HG02938 (cell line): ENCODE data around the gene TM6SF1.
"Not testable (repeated sequence)": the region's sequence is repeated elsewhere in the genome, so short reads cannot be mapped to it uniquely, and the experiment has no call there.

ENCODE experiments used
- ATAC-seq: cut with Tn5 transposase; IDR thresholded peaks from one replicate; pipeline ENCODE4 v1.9.1; 2021; ENCODE audit warnings: mild to moderate bottlenecking, moderate library complexity; ENCODE audit not compliant: unreplicated experiment

Gene TM6SF1

DNA sequence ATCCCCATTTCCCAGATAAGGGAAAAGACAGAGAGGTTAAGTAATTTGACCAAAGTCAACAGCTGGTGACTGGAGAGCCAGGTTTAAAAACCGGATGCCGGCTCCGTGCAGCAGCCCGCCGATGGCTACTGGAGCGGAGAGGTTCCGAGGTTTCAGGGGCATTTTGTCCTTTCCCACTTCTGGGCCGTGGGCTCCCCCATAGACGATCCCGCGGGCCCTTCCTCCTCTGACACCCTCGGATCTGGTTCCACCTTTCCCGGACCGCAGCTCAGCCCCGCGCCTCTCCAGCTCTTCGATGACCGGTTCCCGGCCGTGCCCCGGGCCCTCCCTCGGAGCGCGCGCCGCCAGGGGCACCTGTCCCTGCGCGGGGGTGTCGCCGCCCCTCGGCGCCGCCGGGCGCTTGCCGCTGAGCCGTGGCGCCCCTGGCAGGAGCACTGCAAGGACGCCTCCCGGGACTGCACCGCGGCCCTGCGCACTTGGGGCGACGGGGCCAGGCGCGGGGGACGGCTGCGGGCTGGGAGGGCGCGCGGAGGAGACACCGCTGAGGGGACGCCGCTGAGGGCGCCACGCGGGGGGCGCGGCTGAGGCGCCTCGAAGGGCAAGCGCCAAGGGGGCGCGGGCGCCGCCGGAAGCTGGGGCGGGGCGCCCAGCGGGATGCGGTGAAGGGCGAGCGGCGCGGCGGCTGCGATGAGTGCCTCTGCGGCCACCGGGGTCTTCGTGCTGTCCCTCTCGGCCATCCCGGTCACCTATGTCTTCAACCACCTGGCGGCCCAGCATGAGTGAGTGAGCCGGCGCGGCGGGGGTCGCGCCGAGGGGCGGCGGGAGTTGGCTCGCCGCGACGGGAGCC, at the start of gene TM6SF1:
TM6SF1 (plus strand) TSS at position 652 of the 847 bp plus-strand sequence; CDS start at position 688, 36 bp downstream.
- no peak for ATAC-seq

DNA sequence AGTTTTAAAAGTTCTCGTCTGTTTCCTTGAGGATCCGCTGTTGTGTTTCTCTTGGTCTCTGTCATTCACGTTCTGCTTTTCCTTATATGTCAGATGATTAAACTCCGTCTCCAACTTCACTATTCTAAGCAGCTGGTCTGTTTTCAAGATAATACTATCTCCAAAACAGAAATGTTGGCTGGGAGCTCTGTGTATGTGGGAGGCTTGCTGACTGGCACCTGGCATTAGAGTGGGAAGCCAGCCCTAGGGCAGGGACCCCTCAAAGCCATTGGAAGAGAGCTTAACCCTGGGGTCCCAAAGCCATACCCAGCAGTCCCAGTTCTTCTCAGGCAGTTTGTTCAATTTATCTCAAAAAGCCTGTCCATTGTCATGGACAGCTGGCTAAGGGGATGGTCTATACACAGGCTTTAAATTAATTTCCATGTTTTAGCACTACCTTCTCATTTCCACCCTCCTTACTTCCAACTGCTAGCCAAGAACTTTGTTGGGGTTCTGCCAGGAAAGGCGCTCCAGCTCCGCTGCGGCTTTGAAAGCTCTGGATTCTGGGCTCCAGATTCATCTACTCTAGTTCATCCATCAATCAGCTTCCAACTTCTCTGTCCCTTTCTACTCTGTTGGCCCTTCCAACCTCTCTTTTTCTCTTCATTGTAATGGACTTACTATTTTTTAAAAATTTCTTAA, 49.6 kb upstream of the TM6SF1 start:
- no peak for ATAC-seq

DNA sequence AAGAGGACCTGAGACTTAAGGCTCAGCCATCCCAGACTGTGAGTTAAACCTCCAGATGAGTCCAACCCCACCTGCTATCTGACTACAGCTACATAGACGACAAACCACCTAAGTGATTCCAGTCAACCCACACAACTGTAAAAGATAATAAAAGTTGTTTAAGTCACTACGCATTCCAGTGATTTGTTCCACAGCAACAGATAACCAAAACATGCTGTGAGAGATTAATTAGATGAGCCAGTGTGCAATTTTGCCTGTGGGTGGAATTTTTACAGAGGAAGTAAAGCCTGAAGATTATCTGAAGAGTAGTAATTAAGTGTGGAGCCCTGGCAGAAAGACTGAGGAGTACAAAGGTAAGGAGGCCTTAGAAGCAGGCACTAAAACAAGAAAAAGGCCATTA, 45.8 kb upstream of the TM6SF1 start:
- ATAC-seq = no peak

DNA sequence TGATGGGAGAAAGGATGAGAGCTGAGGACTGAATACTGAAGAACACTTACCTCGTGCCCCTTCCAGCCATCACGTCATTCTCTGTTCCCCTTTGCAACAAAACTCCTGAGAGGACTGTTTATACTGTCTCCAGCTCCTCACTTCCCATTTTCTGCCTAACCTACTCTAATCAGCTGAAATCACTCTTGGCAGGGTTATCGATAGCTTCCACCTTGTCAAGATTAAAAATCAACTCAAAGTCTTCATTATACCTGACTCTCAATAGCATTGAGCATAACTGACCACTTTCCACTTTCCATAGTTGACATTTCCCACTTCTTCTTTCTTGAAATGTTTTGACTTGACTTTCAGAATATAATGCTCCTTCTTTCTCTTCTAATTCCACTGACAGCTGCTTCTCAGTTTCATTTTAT, 44.7 kb upstream of the TM6SF1 start:
- peak; percentile 36 for ATAC-seq

DNA sequence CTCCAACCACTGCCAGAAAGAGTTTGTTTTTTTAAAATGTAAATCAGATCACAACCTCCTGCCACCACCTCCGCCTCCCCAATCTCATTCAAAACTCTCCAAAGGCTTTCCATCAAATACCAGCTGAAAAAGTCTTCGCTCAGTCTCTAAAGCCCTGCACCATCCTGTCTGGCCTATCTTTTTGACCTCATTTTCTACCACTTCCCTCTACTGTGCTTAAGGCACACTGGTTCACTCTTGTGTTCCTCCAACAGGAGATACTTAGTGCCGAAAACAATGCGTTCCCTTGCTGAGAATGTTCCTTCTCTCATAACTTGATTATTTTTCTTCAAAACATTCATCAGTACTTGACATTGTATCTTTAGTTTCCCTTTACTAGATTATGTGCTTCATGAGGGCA, 43.9 kb upstream of the TM6SF1 start:
- ATAC-seq = no peak

DNA sequence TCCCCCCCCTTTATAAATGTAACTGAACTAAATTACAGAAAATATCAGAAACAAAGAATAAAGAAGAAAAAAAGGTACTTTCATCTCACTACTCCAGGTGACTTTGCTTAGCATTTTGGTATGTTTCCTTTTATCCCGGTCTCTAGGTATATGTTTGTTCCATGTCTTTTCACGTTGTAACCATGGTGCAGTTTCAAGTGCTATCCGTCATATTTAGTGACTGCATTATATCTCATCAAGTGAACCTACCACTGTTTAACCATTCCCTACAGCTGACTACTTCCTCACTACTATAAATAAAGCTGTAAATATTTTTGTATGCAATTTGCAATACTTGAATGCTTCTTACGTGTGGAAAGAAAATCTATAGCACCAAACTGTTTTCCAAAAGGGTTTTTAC, 42.6 kb upstream of the TM6SF1 start:
- ATAC-seq = no peak

DNA sequence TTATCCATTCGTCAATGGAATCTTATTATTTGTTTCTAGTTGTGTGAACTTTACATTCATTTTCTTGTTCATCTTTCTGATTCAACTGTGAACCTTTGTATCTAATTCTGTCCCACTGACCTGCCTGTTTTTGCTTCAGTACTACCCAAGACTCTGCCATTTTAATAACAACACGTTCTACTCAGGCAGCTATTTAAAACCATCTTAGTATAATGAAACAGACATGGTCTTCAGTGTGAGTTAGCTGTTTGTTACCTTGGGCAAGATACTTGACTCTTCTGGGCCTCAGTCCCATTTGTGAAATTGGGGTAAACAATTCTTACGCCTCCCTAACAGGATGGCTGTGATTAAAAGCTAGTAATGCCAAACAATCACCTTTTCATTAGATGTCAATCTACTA, 42.0 kb upstream of the TM6SF1 start:
- ATAC-seq = no peak

DNA sequence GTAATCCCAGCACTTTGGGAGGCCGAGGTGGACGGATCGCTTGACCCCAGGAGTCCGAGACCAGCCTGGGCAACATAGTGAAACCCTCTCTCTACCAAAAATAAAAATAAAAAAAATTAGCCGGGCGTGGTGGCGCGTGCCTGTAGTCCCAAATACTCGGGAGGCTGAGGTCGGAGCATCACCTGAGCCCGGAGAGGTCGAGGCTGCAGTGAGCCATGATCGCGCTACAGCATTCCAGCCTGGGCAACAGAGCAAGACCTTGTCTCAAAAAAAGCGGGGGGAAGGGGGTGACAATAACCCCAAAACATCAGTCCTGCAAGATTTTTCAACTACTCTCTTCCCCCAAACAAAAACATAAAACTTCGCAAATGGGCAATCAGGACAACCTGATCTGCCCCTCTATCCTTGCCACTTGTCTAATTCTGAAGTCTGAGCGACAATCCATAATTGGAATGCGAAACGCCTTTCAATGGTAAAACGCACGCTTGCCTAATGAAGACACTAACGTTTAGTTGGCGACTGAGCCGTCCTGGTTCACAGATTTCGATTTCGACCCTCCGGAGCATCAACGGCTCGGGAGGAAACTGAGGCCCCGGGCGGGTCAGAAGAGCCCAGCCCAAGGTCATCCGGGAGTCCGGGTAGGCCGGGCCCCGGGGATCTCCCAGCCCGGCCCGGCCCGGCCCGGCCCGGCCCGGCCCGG, 41.3 kb upstream of the TM6SF1 start:
- no peak for ATAC-seq

DNA sequence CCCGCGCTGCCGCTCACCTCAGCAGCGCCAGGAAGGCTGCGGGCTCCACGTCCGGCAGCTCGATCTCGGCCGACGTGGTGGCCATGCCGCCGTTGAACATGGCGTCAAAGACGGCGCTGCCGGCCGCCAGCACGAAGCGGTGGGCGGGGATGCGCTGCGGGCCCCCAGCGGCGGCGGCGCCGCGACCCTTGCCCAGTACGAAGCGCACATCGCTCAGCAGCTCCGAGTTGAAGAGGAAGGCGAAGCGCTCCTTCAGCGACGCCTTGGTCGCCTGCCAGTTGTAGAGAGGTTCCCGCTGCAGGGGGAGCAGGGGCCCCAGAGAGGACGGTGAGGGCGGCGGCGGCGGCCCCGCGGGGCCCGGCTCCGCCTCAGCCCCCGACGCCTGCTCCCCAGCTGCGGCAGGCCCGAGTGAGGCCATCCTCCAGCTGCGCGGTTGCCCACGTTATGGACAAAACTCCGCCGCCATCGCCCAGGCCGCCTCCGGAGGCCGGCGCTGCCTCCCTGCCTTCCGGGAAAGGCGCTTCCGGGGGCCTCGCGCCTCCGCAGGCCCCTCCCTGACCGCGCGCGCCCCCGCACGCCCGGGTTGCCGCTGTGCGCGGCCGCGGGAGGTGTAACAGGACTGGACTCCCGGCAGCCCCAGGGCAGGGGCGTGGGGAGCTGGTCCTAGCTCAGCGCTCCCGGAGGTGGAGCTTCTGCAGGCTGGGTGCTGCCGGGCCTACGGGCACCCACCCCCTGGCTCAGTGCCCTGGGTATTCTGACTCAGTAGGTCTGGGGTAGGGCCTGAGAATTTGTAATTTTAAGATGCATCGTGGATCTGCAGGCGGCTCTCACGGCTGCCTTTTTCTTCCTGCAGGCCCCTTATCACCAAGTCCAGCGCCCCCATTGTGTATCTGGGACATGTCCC, 40.5 kb upstream of the TM6SF1 start, which contains the start of gene BTBD1:
BTBD1 (minus strand) TSS at position 519 of the 904 bp plus-strand sequence; CDS start at position 418, 101 bp downstream.
- ATAC-seq = peak; percentile 66

DNA sequence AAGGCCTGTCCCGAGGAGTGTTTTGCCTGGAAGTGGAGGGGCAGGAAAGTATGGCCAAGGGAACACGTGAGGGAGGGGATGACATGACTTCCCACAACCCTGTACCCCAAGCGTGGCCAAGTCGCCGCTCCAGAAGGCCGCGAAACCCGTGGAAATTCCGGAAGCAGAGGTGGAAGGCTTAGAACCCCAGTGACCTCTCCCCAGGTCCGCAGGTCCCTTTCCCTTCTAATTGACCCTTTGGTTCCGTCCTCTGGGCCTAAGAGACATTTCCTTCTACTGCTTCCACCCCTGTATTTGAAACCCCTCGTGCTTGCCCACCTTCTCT, 39.8 kb upstream of the TM6SF1 start:
- ATAC-seq = no peak

DNA sequence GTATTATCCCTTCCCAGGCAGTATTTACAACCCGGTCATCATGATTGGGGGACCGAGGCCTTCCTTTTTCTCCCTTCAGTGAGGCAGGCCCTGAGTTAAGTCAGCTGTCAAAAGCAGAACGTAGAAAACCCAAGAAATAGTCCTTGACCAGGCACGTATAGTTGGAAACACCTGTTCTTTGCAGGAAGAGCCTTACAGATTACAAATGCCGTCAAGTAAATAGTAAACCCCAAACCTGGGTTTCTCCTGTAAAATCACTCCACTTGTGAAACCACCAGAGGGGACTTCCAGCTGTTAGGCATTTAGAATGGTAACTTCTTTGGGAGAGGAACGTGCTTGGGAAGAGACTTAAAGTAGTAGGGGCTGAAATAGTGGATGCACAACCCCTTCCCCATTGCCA, 39.4 kb upstream of the TM6SF1 start:
- ATAC-seq = no peak

DNA sequence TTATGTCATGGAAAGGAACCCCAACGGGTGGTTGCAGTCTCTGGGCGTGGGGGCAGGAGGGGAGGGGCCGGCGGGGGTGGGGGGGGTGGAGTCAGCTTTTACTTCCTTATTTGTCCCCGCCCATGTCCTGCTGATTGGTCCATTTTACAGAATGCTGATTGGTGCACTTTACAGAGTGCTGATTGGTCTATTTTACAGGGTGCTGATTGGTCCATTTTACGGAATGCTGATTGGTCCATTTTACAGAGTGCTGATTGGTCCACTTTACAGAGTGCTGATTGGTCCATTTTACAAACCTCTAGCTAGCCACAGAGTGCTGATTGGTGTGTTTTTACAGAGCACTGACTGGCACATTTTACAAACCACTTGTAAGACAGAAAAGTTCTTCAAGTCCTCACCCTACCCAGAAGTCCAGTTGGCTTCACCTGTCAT, 38.2 kb upstream of the TM6SF1 start:
- ATAC-seq = not testable (repeated sequence)

DNA sequence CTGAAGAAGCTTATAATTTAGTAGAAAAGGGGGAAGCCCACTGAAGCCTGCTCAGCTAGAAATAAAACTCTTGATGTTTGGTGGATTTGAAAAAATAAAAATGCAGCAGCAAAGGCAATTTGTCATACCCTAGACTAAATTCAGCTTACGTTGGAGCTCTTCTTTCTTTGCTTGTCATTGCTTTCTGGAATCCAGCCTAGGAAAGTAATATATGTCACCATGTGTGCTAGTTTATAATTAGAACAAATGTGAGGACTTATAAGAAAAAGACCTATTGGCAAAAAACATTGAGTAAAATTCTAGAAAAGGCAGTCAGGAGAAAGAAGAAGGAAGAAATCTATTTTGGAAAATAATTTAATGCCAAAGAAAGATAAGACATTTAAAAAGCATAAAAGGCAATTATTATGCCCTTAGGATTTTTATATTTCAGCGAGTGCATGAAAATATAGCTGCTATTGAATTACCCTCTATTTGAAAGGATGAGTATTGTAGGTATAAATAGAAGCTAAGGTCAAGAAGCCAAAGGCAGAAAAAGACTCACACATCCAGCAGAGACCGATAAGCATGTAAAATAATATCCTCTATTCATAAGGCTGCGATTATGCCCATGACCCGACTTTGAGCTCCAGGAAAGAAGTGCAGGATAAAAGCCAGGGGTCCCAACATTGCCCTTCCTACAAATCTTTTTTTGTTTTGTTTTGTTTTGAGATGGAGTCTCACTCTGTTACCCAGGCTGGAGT, 29.8 kb upstream of the TM6SF1 start:
- ATAC-seq = no peak

DNA sequence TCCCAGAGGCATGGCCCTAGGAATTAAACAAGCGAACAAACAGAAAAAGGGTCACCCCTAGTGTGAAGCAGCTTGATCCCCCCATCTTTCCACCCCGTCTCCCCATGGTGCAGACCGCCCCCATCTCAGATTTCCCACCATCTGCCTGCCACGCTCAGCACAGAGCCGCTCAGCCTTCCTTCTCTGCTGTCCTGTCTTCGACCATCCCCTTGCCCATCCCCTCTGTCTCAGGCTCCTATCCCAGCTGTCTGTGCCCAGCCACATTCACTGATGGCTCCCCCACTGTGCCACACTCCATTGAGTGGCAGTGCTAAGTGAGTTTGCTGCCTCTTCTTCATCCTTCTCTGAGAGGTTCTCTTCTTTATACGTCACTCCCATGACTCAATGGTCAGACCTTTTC, 28.7 kb upstream of the TM6SF1 start:
- no peak for ATAC-seq

DNA sequence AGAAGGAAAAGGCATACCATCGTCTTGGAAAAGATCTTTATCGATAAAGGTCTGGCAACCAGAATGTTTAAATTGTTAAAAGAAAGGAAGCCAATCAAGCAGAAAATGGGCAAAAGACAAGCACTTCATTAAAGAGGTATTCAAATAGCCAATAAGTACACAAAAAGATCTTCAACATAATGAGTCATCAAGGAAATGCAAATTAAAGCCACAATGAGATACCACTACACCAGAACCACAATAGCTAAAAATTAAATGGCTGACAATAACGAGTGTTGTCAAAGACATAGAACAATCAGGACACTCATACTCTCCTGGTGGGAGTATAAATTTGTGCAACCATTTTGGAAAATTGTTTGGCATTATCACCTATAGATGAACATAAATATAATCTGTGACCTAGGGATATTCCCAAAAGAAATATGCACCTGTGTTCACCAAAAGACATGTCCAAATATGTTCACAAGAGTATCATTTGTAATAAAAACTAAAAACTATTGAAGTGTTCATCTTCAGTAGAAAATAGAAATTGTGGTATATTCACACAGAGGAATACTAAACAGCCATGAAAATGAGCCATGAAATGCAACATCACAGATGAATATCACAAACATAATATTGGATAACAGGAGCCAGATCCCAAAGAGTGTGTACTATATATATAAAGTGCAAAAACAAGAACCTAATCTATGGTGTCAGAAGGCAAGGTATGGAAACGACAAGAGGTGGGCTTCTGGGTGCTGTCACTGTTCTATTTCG, 26.0 kb upstream of the TM6SF1 start:
- no peak for ATAC-seq

DNA sequence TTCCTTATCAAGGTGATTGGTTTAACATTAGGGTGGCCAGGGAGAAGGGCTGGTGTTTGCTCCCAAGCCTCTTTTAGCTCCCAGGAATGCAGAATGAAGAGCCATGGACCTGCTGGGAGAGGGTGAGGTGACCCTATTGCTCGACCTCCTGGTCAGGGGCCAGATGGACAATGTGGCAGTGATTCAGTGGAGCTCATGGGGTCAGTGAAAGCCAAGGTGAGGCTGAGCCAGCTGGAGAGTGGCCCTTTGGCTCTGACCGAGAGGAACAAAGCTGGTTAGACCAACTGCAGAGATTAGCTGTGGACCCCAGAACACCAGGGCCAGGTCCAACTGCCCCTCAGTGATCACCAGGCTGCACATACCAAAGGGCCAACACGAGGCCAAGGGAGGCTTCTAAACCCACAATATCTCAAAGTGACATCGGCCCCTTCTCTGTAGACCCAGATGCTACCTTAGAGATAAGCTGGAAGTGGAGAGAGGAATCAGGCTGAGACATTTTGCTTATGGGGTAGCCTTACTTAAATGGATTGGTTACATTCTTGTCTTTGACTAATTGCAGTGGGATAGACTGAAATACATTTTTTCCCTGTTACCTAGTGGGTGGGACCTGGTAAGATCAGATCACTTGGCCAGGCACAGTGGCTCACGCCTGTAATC, 24.6 kb upstream of the TM6SF1 start:
- no peak for ATAC-seq

DNA sequence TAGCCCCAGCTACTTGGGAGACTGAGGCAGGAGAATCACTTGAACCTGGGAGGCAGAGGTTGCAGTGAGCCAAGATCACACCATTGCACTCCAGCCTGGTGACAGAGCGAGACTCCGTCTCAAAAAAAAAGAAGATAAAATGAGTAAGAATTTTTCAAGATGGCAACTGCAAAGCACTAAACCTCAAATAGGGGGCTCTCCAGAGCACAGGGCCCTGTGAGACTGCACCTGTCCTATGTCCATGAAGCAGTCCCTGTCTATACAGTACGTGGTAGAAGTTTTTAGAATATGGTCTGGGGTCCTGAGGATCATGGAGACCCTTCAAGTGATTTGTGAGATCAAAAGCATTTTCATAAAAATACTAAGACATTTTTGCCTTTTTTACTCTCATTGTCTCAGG, 22.0 kb upstream of the TM6SF1 start:
- not testable (repeated sequence) for ATAC-seq

DNA sequence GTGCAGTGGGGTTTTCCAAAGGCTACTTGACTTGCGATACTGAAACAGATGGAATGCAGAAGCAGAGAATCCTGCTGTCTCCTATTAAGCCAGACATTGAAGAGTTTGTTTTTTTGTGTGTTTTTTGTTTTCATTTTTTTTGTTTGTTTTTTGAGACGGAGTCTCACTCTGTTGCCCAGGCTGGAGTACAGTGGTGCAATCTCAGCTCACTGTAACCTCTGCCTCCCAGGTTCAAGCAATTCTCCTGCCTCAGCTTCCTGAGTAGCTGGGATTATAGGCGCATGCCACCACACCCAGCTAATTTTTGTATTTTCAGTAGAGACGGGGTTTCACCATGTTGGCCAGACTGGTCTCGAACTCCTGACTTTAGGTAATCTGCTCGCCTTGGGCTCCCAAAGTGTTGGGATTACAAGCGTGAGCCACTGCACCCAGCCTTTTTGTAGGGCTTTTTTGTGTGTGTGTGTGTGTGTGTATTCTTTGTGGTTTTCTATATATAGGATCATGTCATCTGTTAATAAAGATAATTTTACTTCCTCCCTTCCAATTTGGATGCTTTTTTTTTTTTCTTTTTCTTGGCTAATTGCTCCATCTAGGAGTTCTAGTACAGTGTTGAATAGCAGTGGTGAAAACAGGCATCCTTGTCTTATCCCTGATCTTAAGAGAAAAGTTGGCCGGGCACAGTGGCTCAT, 21.4 kb upstream of the TM6SF1 start:
- not testable (repeated sequence) for ATAC-seq
